MM.1S (cell line): ENCODE data around the gene HIVEP2.

Experiments
- EZH2 ChIP-seq: fragments of 300-600 bp; sonication (generic); optimal IDR thresholded peaks from 2 replicates; pipeline ENCODE3; 2017; ENCODE audit warnings: low read depth, mild to moderate bottlenecking, antibody characterized with exemption, low read length, mixed read lengths
- TF ChIP-seq, protein P1 (sequence below): fragments of 300-600 bp; sonication (generic); IDR thresholded peaks from 2 replicates; pipeline ENCODE4 v1.5.1; 2016; ENCODE audit warnings: antibody characterized with exemption, low read length, mixed read lengths

GRCh38 chr6:142870787-142871415 lies 74.1 kb downstream of the HIVEP2 start:
- TF ChIP-seq, protein P1, sequence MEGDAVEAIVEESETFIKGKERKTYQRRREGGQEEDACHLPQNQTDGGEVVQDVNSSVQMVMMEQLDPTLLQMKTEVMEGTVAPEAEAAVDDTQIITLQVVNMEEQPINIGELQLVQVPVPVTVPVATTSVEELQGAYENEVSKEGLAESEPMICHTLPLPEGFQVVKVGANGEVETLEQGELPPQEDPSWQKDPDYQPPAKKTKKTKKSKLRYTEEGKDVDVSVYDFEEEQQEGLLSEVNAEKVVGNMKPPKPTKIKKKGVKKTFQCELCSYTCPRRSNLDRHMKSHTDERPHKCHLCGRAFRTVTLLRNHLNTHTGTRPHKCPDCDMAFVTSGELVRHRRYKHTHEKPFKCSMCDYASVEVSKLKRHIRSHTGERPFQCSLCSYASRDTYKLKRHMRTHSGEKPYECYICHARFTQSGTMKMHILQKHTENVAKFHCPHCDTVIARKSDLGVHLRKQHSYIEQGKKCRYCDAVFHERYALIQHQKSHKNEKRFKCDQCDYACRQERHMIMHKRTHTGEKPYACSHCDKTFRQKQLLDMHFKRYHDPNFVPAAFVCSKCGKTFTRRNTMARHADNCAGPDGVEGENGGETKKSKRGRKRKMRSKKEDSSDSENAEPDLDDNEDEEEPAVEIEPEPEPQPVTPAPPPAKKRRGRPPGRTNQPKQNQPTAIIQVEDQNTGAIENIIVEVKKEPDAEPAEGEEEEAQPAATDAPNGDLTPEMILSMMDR = no peak
- TF ChIP-seq EZH2 = no peak
